ENCODE results near the gene LRIT1. TPM values are rescaled to one million over a fixed set of nuclear protein-coding genes. Genes with fewer than 3 reads are reported as not detected.

The LRIT1 gene
- total RNA-seq, 1 experiment from 2014 or later, result not detected

DNA sequence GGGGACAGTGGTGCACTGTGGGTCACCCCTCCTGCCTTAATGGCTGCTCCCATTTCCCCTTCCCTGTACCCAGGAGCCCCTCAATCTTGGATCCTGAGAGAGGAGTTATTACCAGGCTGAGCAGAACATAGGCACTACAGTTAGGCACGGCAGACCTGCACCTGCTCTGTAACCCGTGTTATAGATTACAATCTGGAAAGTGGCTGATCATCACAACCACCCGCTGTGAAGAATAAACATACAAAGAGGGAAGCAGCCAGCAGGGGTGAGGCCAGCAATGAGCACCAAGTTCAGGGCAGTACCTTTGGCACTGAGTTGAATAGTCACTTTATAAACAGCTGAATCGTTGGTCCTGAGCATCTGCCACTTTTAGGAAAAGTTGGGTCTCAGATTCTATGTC lies 45.3 kb downstream of the LRIT1 start:
- ATAC-seq (no peak), DNase-seq (ENCODE audit: low spot score) (no peak)
- ChIA-PET POLR2A (no interaction called here), CTCF (interaction anchor here (3.1 kb wide), 1 partner anchor 41 kb away, joined by 10 read pairs; no protein-coding TSS in a partner anchor)
- Mint-ChIP-seq H3K27me3 (ENCODE audit: low read depth) (peaks cover 57% of the 10 kb centered on the region), H3K36me3 (no peaks in the 10 kb centered on the region), H3K9me3 (no peaks in the 10 kb centered on the region), H3K4me3 (0 out of 2 replicates have a peak overlapping the region, but pooled peaks have one; percentile 68), H3K27ac (no peak overlapping the region), H3K4me1 (peaks cover 9% of the 10 kb centered on the region; the same call in 1 of the 2 replicates)
- no peak for TF ChIP-seq GTF2I (CRISPR knock-in tag; conservative IDR thresholded peaks at IDR 0.05)
- TF ChIP-seq, protein P1, sequence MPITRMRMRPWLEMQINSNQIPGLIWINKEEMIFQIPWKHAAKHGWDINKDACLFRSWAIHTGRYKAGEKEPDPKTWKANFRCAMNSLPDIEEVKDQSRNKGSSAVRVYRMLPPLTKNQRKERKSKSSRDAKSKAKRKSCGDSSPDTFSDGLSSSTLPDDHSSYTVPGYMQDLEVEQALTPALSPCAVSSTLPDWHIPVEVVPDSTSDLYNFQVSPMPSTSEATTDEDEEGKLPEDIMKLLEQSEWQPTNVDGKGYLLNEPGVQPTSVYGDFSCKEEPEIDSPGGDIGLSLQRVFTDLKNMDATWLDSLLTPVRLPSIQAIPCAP (CRISPR knock-in tag; IDR thresholded peaks at IDR 0.05), result no peak
- TF ChIP-seq, protein P2, sequence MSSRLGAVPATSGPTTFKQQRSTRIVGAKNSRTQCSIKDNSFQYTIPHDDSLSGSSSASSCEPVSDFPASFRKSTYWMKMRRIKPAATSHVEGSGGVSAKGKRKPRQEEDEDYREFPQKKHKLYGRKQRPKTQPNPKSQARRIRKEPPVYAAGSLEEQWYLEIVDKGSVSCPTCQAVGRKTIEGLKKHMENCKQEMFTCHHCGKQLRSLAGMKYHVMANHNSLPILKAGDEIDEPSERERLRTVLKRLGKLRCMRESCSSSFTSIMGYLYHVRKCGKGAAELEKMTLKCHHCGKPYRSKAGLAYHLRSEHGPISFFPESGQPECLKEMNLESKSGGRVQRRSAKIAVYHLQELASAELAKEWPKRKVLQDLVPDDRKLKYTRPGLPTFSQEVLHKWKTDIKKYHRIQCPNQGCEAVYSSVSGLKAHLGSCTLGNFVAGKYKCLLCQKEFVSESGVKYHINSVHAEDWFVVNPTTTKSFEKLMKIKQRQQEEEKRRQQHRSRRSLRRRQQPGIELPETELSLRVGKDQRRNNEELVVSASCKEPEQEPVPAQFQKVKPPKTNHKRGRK (CRISPR knock-in tag; IDR thresholded peaks at IDR 0.05; ENCODE audit: borderline replicate concordance), result no peak
- TF ChIP-seq ZNF121 (CRISPR knock-in tag; IDR thresholded peaks at IDR 0.05), result no peak
- TF ChIP-seq CBFB (CRISPR knock-in tag; IDR thresholded peaks at IDR 0.05; ENCODE audit: low read depth), result no peak
- no peak for TF ChIP-seq FOXP1 (CRISPR knock-in tag; IDR thresholded peaks at IDR 0.05; ENCODE audit: borderline replicate concordance)
- no peak for TF ChIP-seq SP1 (CRISPR knock-in tag; conservative IDR thresholded peaks at IDR 0.05)
- no peak for TF ChIP-seq ZNF671 (CRISPR knock-in tag; IDR thresholded peaks at IDR 0.05)
- TF ChIP-seq, protein P3, sequence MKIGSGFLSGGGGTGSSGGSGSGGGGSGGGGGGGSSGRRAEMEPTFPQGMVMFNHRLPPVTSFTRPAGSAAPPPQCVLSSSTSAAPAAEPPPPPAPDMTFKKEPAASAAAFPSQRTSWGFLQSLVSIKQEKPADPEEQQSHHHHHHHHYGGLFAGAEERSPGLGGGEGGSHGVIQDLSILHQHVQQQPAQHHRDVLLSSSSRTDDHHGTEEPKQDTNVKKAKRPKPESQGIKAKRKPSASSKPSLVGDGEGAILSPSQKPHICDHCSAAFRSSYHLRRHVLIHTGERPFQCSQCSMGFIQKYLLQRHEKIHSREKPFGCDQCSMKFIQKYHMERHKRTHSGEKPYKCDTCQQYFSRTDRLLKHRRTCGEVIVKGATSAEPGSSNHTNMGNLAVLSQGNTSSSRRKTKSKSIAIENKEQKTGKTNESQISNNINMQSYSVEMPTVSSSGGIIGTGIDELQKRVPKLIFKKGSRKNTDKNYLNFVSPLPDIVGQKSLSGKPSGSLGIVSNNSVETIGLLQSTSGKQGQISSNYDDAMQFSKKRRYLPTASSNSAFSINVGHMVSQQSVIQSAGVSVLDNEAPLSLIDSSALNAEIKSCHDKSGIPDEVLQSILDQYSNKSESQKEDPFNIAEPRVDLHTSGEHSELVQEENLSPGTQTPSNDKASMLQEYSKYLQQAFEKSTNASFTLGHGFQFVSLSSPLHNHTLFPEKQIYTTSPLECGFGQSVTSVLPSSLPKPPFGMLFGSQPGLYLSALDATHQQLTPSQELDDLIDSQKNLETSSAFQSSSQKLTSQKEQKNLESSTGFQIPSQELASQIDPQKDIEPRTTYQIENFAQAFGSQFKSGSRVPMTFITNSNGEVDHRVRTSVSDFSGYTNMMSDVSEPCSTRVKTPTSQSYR (CRISPR knock-in tag; IDR thresholded peaks at IDR 0.05), result no peak
- no peak for TF ChIP-seq ZNF138 (CRISPR knock-in tag; conservative IDR thresholded peaks at IDR 0.05)
- no peak for TF ChIP-seq IRF2 (CRISPR knock-in tag; IDR thresholded peaks at IDR 0.05; ENCODE audit: borderline replicate concordance, low read depth)
- no peak for TF ChIP-seq JUN (CRISPR knock-in tag; IDR thresholded peaks at IDR 0.05)
- TF ChIP-seq PRRX2 (CRISPR knock-in tag; IDR thresholded peaks at IDR 0.05), result no peak

DNA sequence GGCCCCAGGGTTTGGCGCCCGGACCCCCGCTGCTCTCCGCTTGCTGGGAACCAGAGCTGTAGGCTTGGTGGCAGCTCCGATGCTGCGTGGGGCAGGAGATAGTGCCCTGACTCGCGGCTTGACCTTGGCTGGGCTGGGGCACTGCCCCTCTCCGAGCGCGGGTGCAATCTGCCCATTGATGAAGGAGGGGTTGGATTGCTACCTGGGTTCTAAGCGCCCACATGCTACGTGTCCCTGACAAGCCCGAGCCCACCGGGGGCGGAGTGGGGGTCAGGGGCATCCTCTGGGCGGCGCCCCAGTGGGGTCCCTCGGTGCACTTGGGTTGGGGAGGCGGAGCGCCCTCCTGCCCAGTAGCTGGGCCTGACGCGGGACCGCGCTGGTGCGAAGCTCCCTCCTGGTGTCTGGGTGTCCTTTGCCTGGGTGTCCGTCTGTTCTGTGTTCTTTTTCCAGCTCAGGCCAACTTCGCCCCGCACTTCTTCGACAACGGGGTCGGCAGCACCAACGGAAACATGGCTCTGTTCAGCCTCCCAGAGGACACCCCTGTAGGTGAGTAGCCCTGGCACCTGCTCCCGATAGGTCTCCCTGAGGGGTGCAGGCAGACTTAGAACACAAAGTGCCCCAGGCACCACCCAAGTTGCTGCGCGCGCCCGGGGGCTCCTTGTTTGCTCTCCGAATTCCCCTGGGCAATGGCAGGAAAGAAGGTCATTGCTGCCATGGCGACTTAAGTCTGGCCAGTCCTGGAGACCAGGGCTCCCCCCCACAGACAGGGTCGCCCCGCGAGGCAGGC lies 46.1 kb downstream of the LRIT1 start:
- Mint-ChIP-seq H3K9me3 (no peaks in the 10 kb centered on the region), H3K4me1 (peaks cover 9% of the 10 kb centered on the region; the same call in 1 of the 2 replicates), H3K36me3 (no peaks in the 10 kb centered on the region), H3K27ac (no peak overlapping the region), H3K27me3 (ENCODE audit: low read depth) (peaks cover 57% of the 10 kb centered on the region), H3K4me3 (peak overlapping the region; percentile 68)
- ChIA-PET POLR2A (no interaction called here), CTCF (interaction anchor here (1.5 to 3.1 kb wide), 4 partner anchors 8 to 47 kb away, joined by 5 to 19 read pairs (median 8); no protein-coding TSS in a partner anchor)
- TF ChIP-seq, protein P4, sequence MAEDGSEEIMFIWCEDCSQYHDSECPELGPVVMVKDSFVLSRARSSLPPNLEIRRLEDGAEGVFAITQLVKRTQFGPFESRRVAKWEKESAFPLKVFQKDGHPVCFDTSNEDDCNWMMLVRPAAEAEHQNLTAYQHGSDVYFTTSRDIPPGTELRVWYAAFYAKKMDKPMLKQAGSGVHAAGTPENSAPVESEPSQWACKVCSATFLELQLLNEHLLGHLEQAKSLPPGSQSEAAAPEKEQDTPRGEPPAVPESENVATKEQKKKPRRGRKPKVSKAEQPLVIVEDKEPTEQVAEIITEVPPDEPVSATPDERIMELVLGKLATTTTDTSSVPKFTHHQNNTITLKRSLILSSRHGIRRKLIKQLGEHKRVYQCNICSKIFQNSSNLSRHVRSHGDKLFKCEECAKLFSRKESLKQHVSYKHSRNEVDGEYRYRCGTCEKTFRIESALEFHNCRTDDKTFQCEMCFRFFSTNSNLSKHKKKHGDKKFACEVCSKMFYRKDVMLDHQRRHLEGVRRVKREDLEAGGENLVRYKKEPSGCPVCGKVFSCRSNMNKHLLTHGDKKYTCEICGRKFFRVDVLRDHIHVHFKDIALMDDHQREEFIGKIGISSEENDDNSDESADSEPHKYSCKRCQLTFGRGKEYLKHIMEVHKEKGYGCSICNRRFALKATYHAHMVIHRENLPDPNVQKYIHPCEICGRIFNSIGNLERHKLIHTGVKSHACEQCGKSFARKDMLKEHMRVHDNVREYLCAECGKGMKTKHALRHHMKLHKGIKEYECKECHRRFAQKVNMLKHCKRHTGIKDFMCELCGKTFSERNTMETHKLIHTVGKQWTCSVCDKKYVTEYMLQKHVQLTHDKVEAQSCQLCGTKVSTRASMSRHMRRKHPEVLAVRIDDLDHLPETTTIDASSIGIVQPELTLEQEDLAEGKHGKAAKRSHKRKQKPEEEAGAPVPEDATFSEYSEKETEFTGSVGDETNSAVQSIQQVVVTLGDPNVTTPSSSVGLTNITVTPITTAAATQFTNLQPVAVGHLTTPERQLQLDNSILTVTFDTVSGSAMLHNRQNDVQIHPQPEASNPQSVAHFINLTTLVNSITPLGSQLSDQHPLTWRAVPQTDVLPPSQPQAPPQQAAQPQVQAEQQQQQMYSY (CRISPR knock-in tag; IDR thresholded peaks at IDR 0.05), result 0 out of 2 replicates have a peak, but pooled peaks have one; percentile 11
- TF ChIP-seq TP53 (CRISPR knock-in tag; IDR thresholded peaks at IDR 0.05), result no peak
- ATAC-seq (no peak), DNase-seq (ENCODE audit: low spot score) (no peak)
